ENCODE data around the gene UQCRQ. TPM values are rescaled to one million over a fixed set of nuclear protein-coding genes. Genes with fewer than 3 reads are reported as not detected.

The UQCRQ gene
- total and polyA plus RNA-seq, 2 of the 13 experiments (the other 11 are each of a cell fraction or from before 2014, with no cell fraction given): 257 to 575 TPM

GRCh38 chr5:132830436-132831094, 35.9 kb upstream of the UQCRQ start, which contains the start of gene SHROOM1 (continued):
- TF ChIP-seq ZBTB40 (IDR thresholded peaks at IDR 0.05) (no peak), ZBTB40 (CRISPR knock-in tag; IDR thresholded peaks at IDR 0.05) (no peak), ZNF784 (CRISPR knock-in tag; IDR thresholded peaks at IDR 0.05; ENCODE audit: borderline replicate concordance) (no peak), IRF9 (CRISPR knock-in tag; IDR thresholded peaks at IDR 0.05; ENCODE audit: borderline replicate concordance) (peak; percentile 52; the same call in 1 of the 2 replicates), MAF1 (CRISPR knock-in tag; IDR thresholded peaks at IDR 0.05; ENCODE audit: borderline replicate concordance) (no peak; the same call in 1 of the 2 replicates), CBX5 (CRISPR knock-in tag; IDR thresholded peaks at IDR 0.05; ENCODE audit: borderline replicate concordance) (no peak), ARID4A (CRISPR knock-in tag; IDR thresholded peaks at IDR 0.05; ENCODE audit: borderline replicate concordance) (peak; percentile 53; the same call in 1 of the 2 replicates), GMEB1 (CRISPR knock-in tag; IDR thresholded peaks at IDR 0.05; ENCODE audit: borderline replicate concordance) (peak; percentile 61; the same call in 1 of the 2 replicates), TBL1XR1 (IDR thresholded peaks at IDR 0.05; ENCODE audit: borderline replicate concordance, low read length, partially characterized antibody) (no peak), BHLHE40 (IDR thresholded peaks at IDR 0.05; ENCODE audit: low read length) (peak; percentile 55; the same call in 1 of the 2 replicates)
